Measurements from ENCODE around the gene AEBP2.

The AEBP2 gene

GRCh38 chr12:19432309-19433170, 6.8 kb upstream of the AEBP2 start:
- intact Hi-C loops (cut with micrococcal nuclease), result no loop called here
- H3K9me3 Mint-ChIP-seq, result no peaks in the 10 kb centered on the region
- no peaks in the 10 kb centered on the region for H3K36me3 Mint-ChIP-seq (ENCODE audit: low read depth)
- H3K27ac Mint-ChIP-seq, result no peak overlapping the region
- no peak overlapping the region for H3K4me3 Mint-ChIP-seq
- H3K27me3 Mint-ChIP-seq, result peaks cover 1% of the 10 kb centered on the region
- H3K4me1 Mint-ChIP-seq (ENCODE audit: low read depth), result peaks cover 11% of the 10 kb centered on the region

- Mint-ChIP-seq H3K27ac (no peak overlapping the region), H3K9me3 (peaks cover 8% of the 10 kb centered on the region), H3K4me1 (ENCODE audit: low read depth) (peaks cover 5% of the 10 kb centered on the region), H3K4me3 (no peak overlapping the region), H3K27me3 (peaks cover 3% of the 10 kb centered on the region), H3K36me3 (ENCODE audit: low read depth) (peaks cover 7% of the 10 kb centered on the region)
- intact Hi-C loops (cut with micrococcal nuclease), result no loop called here
Observed at GRCh38 chr12:19434538-19434937, 4.8 kb upstream of the AEBP2 start.

GRCh38 chr12:19435831-19436497, 3.3 kb upstream of the AEBP2 start:
- peaks cover 8% of the 10 kb centered on the region for H3K9me3 Mint-ChIP-seq
- intact Hi-C loops (cut with micrococcal nuclease), result no loop called here
- H3K36me3 Mint-ChIP-seq (ENCODE audit: low read depth), result peaks cover 22% of the 10 kb centered on the region
- H3K27ac Mint-ChIP-seq, result no peak overlapping the region
- H3K27me3 Mint-ChIP-seq, result peaks cover 3% of the 10 kb centered on the region
- H3K4me3 Mint-ChIP-seq, result no peak overlapping the region
- H3K4me1 Mint-ChIP-seq (ENCODE audit: low read depth), result peaks cover 5% of the 10 kb centered on the region

GRCh38 chr12:19436931-19437330, 2.4 kb upstream of the AEBP2 start:
- Mint-ChIP-seq H3K36me3 (ENCODE audit: low read depth) (peaks cover 23% of the 10 kb centered on the region), H3K9me3 (peaks cover 8% of the 10 kb centered on the region), H3K4me3 (no peak overlapping the region), H3K27me3 (peaks cover 3% of the 10 kb centered on the region), H3K27ac (no peak overlapping the region), H3K4me1 (ENCODE audit: low read depth) (peaks cover 2% of the 10 kb centered on the region)
- intact Hi-C loops (cut with micrococcal nuclease), result no loop called here

GRCh38 chr12:19437996-19438395, 1.3 kb upstream of the AEBP2 start:
- H3K4me1 Mint-ChIP-seq (ENCODE audit: low read depth), result no peaks in the 10 kb centered on the region
- no peak overlapping the region for H3K27ac Mint-ChIP-seq
- H3K27me3 Mint-ChIP-seq, result peaks cover 3% of the 10 kb centered on the region
- peaks cover 26% of the 10 kb centered on the region for H3K36me3 Mint-ChIP-seq (ENCODE audit: low read depth)
- intact Hi-C loops (cut with micrococcal nuclease), result no loop called here
- no peak overlapping the region for H3K4me3 Mint-ChIP-seq
- peaks cover 8% of the 10 kb centered on the region for H3K9me3 Mint-ChIP-seq

GRCh38 chr12:19440019-19440858, 947 bp downstream of the AEBP2 start:
- Mint-ChIP-seq H3K9me3 (peaks cover 8% of the 10 kb centered on the region), H3K27me3 (peaks cover 3% of the 10 kb centered on the region), H3K4me3 (peak overlapping the region; percentile 99), H3K27ac (peak overlapping the region; percentile 98), H3K36me3 (ENCODE audit: low read depth) (peaks cover 39% of the 10 kb centered on the region), H3K4me1 (ENCODE audit: low read depth) (peaks cover 7% of the 10 kb centered on the region)
- intact Hi-C loops (cut with micrococcal nuclease), result loop anchor here (2.0 kb wide), 1 partner anchor 43 kb away; no protein-coding TSS in a partner anchor

- Mint-ChIP-seq H3K9me3 (peaks cover 8% of the 10 kb centered on the region), H3K4me3 (peak overlapping the region; percentile 99), H3K4me1 (ENCODE audit: low read depth) (peaks cover 7% of the 10 kb centered on the region), H3K27me3 (peaks cover 3% of the 10 kb centered on the region), H3K36me3 (ENCODE audit: low read depth) (peaks cover 39% of the 10 kb centered on the region), H3K27ac (peak overlapping the region; percentile 98)
- intact Hi-C loops (cut with micrococcal nuclease), result loop anchor here (2.0 kb wide), 1 partner anchor 42 kb away; no protein-coding TSS in a partner anchor
Observed at GRCh38 chr12:19440916-19441315, 1.6 kb downstream of the AEBP2 start.

- Mint-ChIP-seq H3K4me1 (ENCODE audit: low read depth) (peaks cover 22% of the 10 kb centered on the region), H3K27me3 (peaks cover 2% of the 10 kb centered on the region), H3K27ac (no peak overlapping the region), H3K9me3 (peaks cover 8% of the 10 kb centered on the region), H3K36me3 (ENCODE audit: low read depth) (peaks cover 51% of the 10 kb centered on the region), H3K4me3 (no peak overlapping the region)
- intact Hi-C loops (cut with micrococcal nuclease), result no loop called here
Observed at GRCh38 chr12:19443585-19443984, 4.3 kb downstream of the AEBP2 start.

GRCh38 chr12:19444097-19444496, 4.8 kb downstream of the AEBP2 start:
- Mint-ChIP-seq H3K9me3 (peaks cover 3% of the 10 kb centered on the region), H3K27me3 (peaks cover under 1% of the 10 kb centered on the region), H3K36me3 (ENCODE audit: low read depth) (peaks cover 48% of the 10 kb centered on the region), H3K4me1 (ENCODE audit: low read depth) (peaks cover 22% of the 10 kb centered on the region), H3K27ac (no peak overlapping the region), H3K4me3 (no peak overlapping the region)
- intact Hi-C loops (cut with micrococcal nuclease), result no loop called here

- no peak overlapping the region for H3K4me3 Mint-ChIP-seq
- H3K27ac Mint-ChIP-seq, result no peak overlapping the region
- no peaks in the 10 kb centered on the region for H3K27me3 Mint-ChIP-seq
- H3K36me3 Mint-ChIP-seq (ENCODE audit: low read depth), result peaks cover 28% of the 10 kb centered on the region
- H3K4me1 Mint-ChIP-seq (ENCODE audit: low read depth), result peaks cover 22% of the 10 kb centered on the region
- H3K9me3 Mint-ChIP-seq, result no peaks in the 10 kb centered on the region
- intact Hi-C loops (cut with micrococcal nuclease), result no loop called here
Observed at GRCh38 chr12:19447386-19447785, 8.1 kb downstream of the AEBP2 start.

GRCh38 chr12:19449814-19450213, 10.5 kb downstream of the AEBP2 start:
- H3K36me3 Mint-ChIP-seq (ENCODE audit: low read depth), result peaks cover 23% of the 10 kb centered on the region
- no peak overlapping the region for H3K27ac Mint-ChIP-seq
- H3K9me3 Mint-ChIP-seq, result no peaks in the 10 kb centered on the region
- no peaks in the 10 kb centered on the region for H3K27me3 Mint-ChIP-seq
- H3K4me3 Mint-ChIP-seq, result no peak overlapping the region
- intact Hi-C loops (cut with micrococcal nuclease), result no loop called here
- H3K4me1 Mint-ChIP-seq (ENCODE audit: low read depth), result peaks cover 27% of the 10 kb centered on the region

- Mint-ChIP-seq H3K27ac (no peak overlapping the region), H3K36me3 (ENCODE audit: low read depth) (peaks cover 23% of the 10 kb centered on the region), H3K4me3 (no peak overlapping the region), H3K27me3 (no peaks in the 10 kb centered on the region), H3K9me3 (no peaks in the 10 kb centered on the region), H3K4me1 (ENCODE audit: low read depth) (peaks cover 26% of the 10 kb centered on the region)
- intact Hi-C loops (cut with micrococcal nuclease), result no loop called here
Observed at GRCh38 chr12:19450362-19450761, 11.1 kb downstream of the AEBP2 start.

GRCh38 chr12:19451196-19451595, 11.9 kb downstream of the AEBP2 start:
- Mint-ChIP-seq H3K9me3 (no peaks in the 10 kb centered on the region), H3K36me3 (ENCODE audit: low read depth) (peaks cover 22% of the 10 kb centered on the region), H3K4me1 (ENCODE audit: low read depth) (peaks cover 24% of the 10 kb centered on the region), H3K27me3 (no peaks in the 10 kb centered on the region), H3K27ac (no peak overlapping the region), H3K4me3 (no peak overlapping the region)
- intact Hi-C loops (cut with micrococcal nuclease), result no loop called here

- intact Hi-C loops (cut with micrococcal nuclease), result no loop called here
Observed at GRCh38 chr12:19453961-19454360, 14.7 kb downstream of the AEBP2 start.

More at GRCh38 chr12:19453961-19454360, 14.7 kb downstream of the AEBP2 start:
- H3K4me1 Mint-ChIP-seq (ENCODE audit: low read depth), result peaks cover 11% of the 10 kb centered on the region
- H3K36me3 Mint-ChIP-seq (ENCODE audit: low read depth), result peaks cover 25% of the 10 kb centered on the region
- no peaks in the 10 kb centered on the region for H3K9me3 Mint-ChIP-seq
- no peak overlapping the region for H3K27ac Mint-ChIP-seq
- no peak overlapping the region for H3K4me3 Mint-ChIP-seq
- H3K27me3 Mint-ChIP-seq, result no peaks in the 10 kb centered on the region
